ENCODE measurements around the gene ARMC3. TPM values are rescaled to one million over a fixed set of nuclear protein-coding genes. Genes with fewer than 3 reads are reported as not detected.

The ARMC3 gene
- total RNA-seq, 1 experiment from 2014 or later, result 0.61 TPM

- Histone ChIP-seq H3K4me3 (ENCODE audit: low read depth, low read length) (no peak overlapping the region), H3K27me3 (replicated peaks; ENCODE audit: control insufficient read depth, insufficient read depth, low read length) (no peaks in the 10 kb centered on the region), H3K9me3 (no peaks in the 10 kb centered on the region), H3K4me1 (peaks cover 8% of the 10 kb centered on the region; the same call in 1 of the 2 replicates), H3K36me3 (ENCODE audit: control insufficient read depth, insufficient read depth, low read length) (no peaks in the 10 kb centered on the region)
- Mint-ChIP-seq H3K27me3 (ENCODE audit: insufficient read depth, unreplicated experiment) (no peaks in the 10 kb centered on the region), H3K36me3 (ENCODE audit: insufficient read depth, unreplicated experiment) (no peaks in the 10 kb centered on the region), H3K27ac (ENCODE audit: unreplicated experiment) (no peak overlapping the region), H3K4me3 (ENCODE audit: unreplicated experiment) (no peak overlapping the region), H3K9me3 (ENCODE audit: unreplicated experiment) (no peaks in the 10 kb centered on the region), H3K4me1 (ENCODE audit: low read depth, unreplicated experiment) (peaks cover 6% of the 10 kb centered on the region)
- ChIA-PET CTCF (no interaction called here), POLR2A (no interaction called here)
- intact Hi-C loops (cut with micrococcal nuclease; ENCODE audit: unreplicated experiment), result no loop called here
- no peak for TF ChIP-seq CTCF (IDR thresholded peaks at IDR 0.05; ENCODE audit: insufficient read depth in 1 of 2, low read depth in 1 of 2, low read length in 1 of 2, severe bottlenecking in 1 of 2, unreplicated experiment in 1 of 2)
- no TSS peak for BruUV-seq (replicated peaks)
- no peak for DNase-seq
Observed at GRCh38 chr10:22962817-22963216, 35.0 kb downstream of the ARMC3 start.

GRCh38 chr10:22969704-22970103 is 41.9 kb downstream of the ARMC3 start:
- Histone ChIP-seq H3K4me3 (ENCODE audit: low read depth, low read length) (no peak overlapping the region), H3K36me3 (ENCODE audit: control insufficient read depth, insufficient read depth, low read length) (no peaks in the 10 kb centered on the region), H3K27me3 (replicated peaks; ENCODE audit: control insufficient read depth, insufficient read depth, low read length) (no peaks in the 10 kb centered on the region), H3K9me3 (no peaks in the 10 kb centered on the region), H3K4me1 (no peaks in the 10 kb centered on the region)
- Mint-ChIP-seq H3K27ac (ENCODE audit: unreplicated experiment) (no peak overlapping the region), H3K4me3 (ENCODE audit: unreplicated experiment) (no peak overlapping the region), H3K27me3 (ENCODE audit: insufficient read depth, unreplicated experiment) (no peaks in the 10 kb centered on the region), H3K9me3 (ENCODE audit: unreplicated experiment) (no peaks in the 10 kb centered on the region), H3K36me3 (ENCODE audit: insufficient read depth, unreplicated experiment) (no peaks in the 10 kb centered on the region), H3K4me1 (ENCODE audit: low read depth, unreplicated experiment) (no peaks in the 10 kb centered on the region)
- no peak for TF ChIP-seq CTCF (IDR thresholded peaks at IDR 0.05; ENCODE audit: insufficient read depth in 1 of 2, low read depth in 1 of 2, low read length in 1 of 2, severe bottlenecking in 1 of 2, unreplicated experiment in 1 of 2)
- BruUV-seq (replicated peaks), result no TSS peak
- no peak for DNase-seq
- intact Hi-C loops (cut with micrococcal nuclease; ENCODE audit: unreplicated experiment), result no loop called here
- ChIA-PET POLR2A (no interaction called here), CTCF (no interaction called here)

GRCh38 chr10:22976534-22976933 is 48.7 kb downstream of the ARMC3 start:
- H3K9me3 Mint-ChIP-seq (ENCODE audit: unreplicated experiment), result no peaks in the 10 kb centered on the region
- no peak overlapping the region for H3K27ac Mint-ChIP-seq (ENCODE audit: unreplicated experiment)
- H3K4me3 Mint-ChIP-seq (ENCODE audit: unreplicated experiment), result no peak overlapping the region
- no peaks in the 10 kb centered on the region for H3K4me1 Mint-ChIP-seq (ENCODE audit: low read depth, unreplicated experiment)
- POLR2A ChIA-PET, result no interaction called here
- no TSS peak for BruUV-seq (replicated peaks)
- no peaks in the 10 kb centered on the region for H3K36me3 ChIP-seq (ENCODE audit: control insufficient read depth, insufficient read depth, low read length)
- TF ChIP-seq CTCF (IDR thresholded peaks at IDR 0.05; ENCODE audit: insufficient read depth in 1 of 2, low read depth in 1 of 2, low read length in 1 of 2, severe bottlenecking in 1 of 2, unreplicated experiment in 1 of 2), result no peak
- intact Hi-C loops (cut with micrococcal nuclease; ENCODE audit: unreplicated experiment), result no loop called here
- no peak for DNase-seq
- H3K36me3 Mint-ChIP-seq (ENCODE audit: insufficient read depth, unreplicated experiment), result no peaks in the 10 kb centered on the region
- H3K9me3 ChIP-seq, result no peaks in the 10 kb centered on the region
- H3K27me3 Mint-ChIP-seq (ENCODE audit: insufficient read depth, unreplicated experiment), result no peaks in the 10 kb centered on the region
- CTCF ChIA-PET, result no interaction called here
- H3K4me1 ChIP-seq, result no peaks in the 10 kb centered on the region
- no peak overlapping the region for H3K4me3 ChIP-seq (ENCODE audit: low read depth, low read length)
- no peaks in the 10 kb centered on the region; the same call in 1 of the 2 replicates for H3K27me3 ChIP-seq (replicated peaks; ENCODE audit: control insufficient read depth, insufficient read depth, low read length)
